ENCODE results near the gene SFTPA2.
"Not testable (repeated sequence)": the region's sequence is repeated elsewhere in the genome, so short reads cannot be mapped to it uniquely, and the experiment has no call there.

SFTPA2 gene

DNA sequence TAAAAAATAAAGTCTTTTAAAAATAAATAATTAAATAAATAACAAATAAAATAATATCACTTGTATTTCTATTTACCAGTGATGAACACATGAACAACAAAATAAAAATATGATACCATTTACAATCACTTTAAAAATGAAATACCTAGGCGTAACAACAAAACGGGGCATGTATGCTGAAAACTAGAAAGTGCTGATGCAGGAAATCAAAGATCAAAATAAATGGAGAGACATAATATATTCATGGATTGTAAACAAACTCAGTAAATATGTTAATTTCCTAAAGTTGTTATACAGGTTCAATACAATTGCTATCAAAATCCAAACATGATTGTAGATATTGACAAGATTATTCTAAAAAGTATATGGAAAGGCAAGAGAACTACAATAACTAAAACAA lies 19.2 kb upstream of the SFTPA2 start:
- no peak overlapping the region for H3K27ac ChIP-seq
- TF ChIP-seq, protein P1, sequence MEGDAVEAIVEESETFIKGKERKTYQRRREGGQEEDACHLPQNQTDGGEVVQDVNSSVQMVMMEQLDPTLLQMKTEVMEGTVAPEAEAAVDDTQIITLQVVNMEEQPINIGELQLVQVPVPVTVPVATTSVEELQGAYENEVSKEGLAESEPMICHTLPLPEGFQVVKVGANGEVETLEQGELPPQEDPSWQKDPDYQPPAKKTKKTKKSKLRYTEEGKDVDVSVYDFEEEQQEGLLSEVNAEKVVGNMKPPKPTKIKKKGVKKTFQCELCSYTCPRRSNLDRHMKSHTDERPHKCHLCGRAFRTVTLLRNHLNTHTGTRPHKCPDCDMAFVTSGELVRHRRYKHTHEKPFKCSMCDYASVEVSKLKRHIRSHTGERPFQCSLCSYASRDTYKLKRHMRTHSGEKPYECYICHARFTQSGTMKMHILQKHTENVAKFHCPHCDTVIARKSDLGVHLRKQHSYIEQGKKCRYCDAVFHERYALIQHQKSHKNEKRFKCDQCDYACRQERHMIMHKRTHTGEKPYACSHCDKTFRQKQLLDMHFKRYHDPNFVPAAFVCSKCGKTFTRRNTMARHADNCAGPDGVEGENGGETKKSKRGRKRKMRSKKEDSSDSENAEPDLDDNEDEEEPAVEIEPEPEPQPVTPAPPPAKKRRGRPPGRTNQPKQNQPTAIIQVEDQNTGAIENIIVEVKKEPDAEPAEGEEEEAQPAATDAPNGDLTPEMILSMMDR (conservative IDR thresholded peaks at IDR 0.05), result no peak

DNA sequence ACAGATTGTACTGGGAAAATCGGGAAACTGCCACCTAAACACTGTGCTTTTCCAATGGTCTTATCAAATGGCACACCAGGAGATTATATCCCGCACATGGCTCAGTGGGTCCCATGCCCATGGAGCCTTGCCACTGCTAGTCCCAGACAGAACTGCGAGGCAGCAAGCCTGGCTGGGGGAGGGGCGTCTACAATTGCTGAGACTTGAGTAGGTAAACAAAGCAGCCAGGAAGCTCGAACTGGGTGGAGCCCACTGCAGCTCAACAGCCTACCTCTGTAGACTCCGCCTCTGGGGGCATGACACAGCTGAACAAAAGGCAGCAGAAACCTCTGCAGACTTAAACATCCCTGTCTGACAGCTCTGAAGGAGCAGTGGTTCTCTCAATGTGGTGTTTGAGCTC lies 10.4 kb upstream of the SFTPA2 start:
- not testable (repeated sequence) for H3K27ac ChIP-seq

DNA sequence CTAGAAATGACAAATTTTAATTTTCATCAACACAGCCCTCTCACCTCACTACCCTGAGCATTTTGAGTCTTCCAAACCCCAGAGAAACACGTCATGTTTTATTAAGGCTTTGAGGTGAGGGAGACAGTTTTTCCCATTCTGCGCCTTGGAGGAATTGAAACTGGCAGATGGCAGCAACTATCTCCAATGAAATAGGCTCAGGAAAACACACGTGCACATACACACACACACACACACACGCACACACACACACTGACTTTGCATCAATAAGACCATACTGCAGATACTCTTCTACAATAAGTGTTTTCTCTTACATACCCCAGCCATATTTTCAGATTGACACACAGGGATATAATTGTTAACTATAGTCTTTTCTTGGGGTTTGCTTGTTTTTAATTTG lies 3.2 kb upstream of the SFTPA2 start:
- no peak overlapping the region for H3K27ac ChIP-seq
- TF ChIP-seq, protein P1 (conservative IDR thresholded peaks at IDR 0.05), result no peak

DNA sequence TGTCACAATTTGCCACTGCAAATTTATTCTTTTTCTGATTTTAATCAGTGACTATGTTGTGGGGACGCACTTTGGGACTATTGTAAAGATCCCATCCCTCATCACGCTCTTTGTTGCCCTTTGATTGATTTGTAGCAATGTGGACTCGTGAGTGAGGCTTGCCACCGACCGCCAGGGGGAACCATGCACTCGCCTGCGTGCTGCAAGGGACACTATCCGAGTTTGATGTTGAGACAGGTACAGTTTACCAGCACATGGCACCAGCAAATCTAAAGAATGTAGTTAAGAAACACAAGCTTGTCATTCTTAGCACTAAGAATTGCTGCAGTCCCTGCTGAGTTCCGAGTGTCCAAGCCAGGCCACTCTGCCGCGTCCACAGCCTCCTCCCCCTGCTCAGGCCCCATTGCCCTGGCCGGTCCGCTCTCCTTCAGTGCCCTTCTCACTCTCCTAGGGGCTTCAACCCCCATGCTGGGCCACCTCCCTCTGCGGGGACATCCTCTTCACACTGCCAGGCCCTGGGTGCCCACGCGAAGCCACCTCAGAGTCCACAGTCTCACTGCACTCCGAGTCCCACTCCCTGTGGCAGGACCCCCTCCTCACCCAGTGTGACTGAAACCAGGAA lies 2.0 kb upstream of the SFTPA2 start:
- peak overlapping the region; percentile 86; the same call in 1 of the 2 replicates for H3K27ac ChIP-seq
- TF ChIP-seq, protein P1 (conservative IDR thresholded peaks at IDR 0.05), result peak; percentile 93

DNA sequence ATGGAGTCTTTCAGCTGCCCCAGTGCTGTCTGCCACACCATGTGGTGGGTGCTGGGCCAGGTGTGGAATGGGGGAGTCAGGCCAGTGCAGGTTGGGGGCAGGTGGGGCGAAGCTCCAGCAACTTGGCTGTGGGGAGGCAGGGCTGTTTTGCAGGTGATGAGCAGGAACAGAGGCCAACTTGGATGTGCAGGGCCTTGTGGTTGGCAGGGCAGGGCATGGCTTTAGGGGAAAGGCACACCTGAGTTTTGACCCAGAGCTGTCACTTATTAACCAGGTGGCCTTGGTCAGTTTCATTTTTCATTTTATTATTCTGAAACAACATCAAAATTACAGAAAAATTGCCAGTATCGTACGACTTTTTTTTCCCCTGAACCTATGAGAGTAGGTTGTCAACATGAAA lies 1.1 kb upstream of the SFTPA2 start:
- TF ChIP-seq, protein P1 (conservative IDR thresholded peaks at IDR 0.05), result no peak
- peak overlapping the region; percentile 86 for H3K27ac ChIP-seq

DNA sequence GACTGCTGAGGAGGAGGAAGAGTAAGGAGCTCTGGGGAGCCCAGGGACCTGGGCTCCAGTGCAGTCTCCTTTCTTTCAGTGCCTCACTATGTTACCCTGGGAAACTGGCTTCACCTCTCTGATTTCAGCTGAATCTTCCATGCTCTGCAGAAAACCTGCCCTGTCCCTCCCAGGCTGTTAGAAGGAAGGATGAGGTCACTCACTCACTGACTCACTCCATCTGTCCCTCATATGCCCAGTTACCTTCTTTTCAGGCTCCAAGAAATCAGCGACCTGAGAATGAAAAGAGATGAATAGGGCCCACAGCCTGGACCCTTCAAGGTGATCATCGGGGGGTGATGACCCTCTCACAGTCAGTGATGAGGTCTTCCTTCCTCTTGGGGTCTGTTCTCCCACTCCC lies 481 bp downstream of the SFTPA2 start:
- TF ChIP-seq, protein P1 (conservative IDR thresholded peaks at IDR 0.05), result no peak

DNA sequence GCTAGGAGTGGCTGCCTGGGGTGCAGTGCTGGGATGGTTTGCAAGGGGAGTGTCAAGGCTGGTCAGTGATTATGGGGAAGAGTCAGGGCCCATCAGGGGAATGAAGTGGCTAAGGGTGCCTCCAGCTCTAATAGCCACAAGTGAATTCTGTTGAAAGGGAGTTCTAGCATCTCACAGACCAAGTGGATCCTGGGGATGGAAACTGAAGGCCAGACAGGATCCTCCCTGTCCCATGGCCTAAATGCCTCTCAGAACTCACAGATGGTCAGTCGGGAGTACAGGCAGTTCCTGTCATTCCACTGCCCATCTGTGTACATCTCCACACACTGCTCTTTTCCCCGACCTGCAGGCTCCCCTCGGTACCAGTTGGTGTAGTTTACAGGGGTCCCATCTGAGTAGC lies 3.2 kb downstream of the SFTPA2 start:
- H3K27ac ChIP-seq, result peak overlapping the region; percentile 96

More for the DNA sequence above, 481 bp downstream of the SFTPA2 start:
- peak overlapping the region; percentile 86 for H3K27ac ChIP-seq

DNA sequence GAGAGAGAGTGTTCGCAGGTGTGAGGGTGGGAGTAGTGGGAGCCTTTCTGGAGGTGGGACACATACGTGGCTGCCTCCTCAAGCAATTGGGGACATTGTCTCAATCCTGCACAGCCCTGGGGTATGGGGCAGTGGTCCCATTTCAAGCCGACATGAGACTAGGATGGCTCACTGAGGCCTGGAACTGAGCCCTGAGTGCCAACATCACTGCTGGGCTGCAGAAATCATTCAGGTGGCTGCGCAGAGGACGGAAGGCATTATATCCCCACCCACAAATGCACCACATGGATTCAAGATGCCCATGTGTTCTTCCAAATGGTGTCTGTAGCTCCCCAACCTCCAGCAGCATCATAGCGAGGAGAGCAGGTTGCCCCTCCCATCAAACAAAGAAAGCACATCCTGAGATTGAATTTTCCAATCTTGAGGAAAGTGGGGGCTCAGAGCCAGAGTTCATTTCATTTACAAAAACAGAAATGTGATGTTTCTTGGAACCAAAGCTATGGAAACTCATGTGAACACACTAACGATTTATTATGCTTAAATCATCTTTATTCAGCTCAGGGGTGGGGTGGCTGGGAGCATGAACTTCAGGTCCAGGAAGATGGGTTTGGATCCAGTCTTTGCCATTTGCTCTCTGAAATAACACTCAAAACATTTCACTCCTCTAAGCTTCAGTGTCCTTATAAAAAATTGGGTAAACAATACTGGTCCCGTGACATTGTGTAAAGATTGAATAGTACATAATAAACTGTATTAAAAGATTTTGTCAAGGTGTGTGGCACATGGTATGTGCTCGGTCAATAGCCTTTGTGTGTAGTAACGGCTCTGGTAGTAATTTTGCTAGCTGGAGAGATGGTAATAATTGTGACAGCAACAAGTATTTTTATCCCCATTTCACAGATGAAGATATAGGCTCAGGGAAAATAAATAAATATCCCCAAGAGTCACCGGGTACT lies 4.6 kb downstream of the SFTPA2 start:
- TF ChIP-seq, protein P1 (conservative IDR thresholded peaks at IDR 0.05), result no peak

More for the DNA sequence above, 4.6 kb downstream of the SFTPA2 start:
- H3K27ac ChIP-seq, result peak overlapping the region; percentile 96
